IMR-90 (cell line): Measurements from ENCODE around the gene DLGAP4. TPM values are rescaled to one million over a fixed set of nuclear protein-coding genes. Genes with fewer than 3 reads are reported as not detected.

ENCODE experiments used
- microRNA-seq, 2 experiments: library from miRNA; stranded (forward) in 1 of 2; unstranded in 1 of 2; fragments of 10-50 nt in 1 of 2; fragments of <30 nt in 1 of 2; gene quantifications in 1 of 2; microRNA quantifications in 1 of 2; one replicate each; pipeline versions ENCODE3 to v1.1.0; 2013 to 2020; ENCODE audit not compliant: insufficient read depth in 1 of 2, insufficient read length in 1 of 2, unreplicated experiment in 1 of 2
- polyA plus RNA-seq, 3 experiments: library from polyadenylated mRNA; depleted of rRNA; stranded (reverse); fragments of >200 nt; gene quantifications; 2 replicates each; pipeline ENCODE4 v1.2.3, GENCODE V29; 2012; ENCODE audit warnings: low replicate concordance in 1 of 3
- small RNA-seq, 5 experiments: library from RNA; depleted of rRNA; stranded (forward); fragments of <200 nt; gene quantifications; one replicate each; pipeline ENCODE3, GENCODE V24; 2012
- total RNA-seq: library from RNA; depleted of rRNA; stranded (reverse); fragments of >200 nt; gene quantifications from 2 replicates; pipeline ENCODE4 v1.2.3, GENCODE V29; 2012; rRNA removed

Gene DLGAP4
- total and polyA plus RNA-seq, 2 of the 4 experiments (the other 2 are of a cell fraction), result 32.3 to 73.2 TPM

Small RNA genes lying within 50 kb of the gene (microRNA-seq; reads per million reads assigned to microRNA genes)
- gene RF00017 (ENCODE audit: insufficient read depth, insufficient read length), result not detected

Small RNA genes lying within 50 kb of the gene (small RNA-seq; reads per million reads assigned to genes)
- 0 reads per million in 5 experiments for gene RF00017

Other genes with a start within 250 kb of the DLGAP4 start
- gene EPB41L1, start 151.6 kb upstream of the DLGAP4 start, total RNA-seq, result 12.5 and 13.9 TPM in 2 replicates
- 33.6 and 33.7 TPM in 2 replicates for gene EPB41L1, start 151.6 kb upstream of the DLGAP4 start, polyA plus RNA-seq (2012; rRNA removed)
- 28.1 and 35.8 TPM in 2 replicates for gene AAR2, start 69.9 kb upstream of the DLGAP4 start, total RNA-seq
- gene AAR2, start 69.9 kb upstream of the DLGAP4 start, polyA plus RNA-seq (2012; rRNA removed), result 28.2 and 30.2 TPM in 2 replicates
- gene MYL9, start 235.2 kb downstream of the DLGAP4 start, total RNA-seq, result 90.0 and 97.5 TPM in 2 replicates
- gene MYL9, start 235.2 kb downstream of the DLGAP4 start, polyA plus RNA-seq (2012; rRNA removed), result 425 and 491 TPM in 2 replicates